Muscle layer of colon (tissue), 2 donors: ENCODE measurements around the gene DBI.
"Not testable (repeated sequence)": the region's sequence is repeated elsewhere in the genome, so short reads cannot be mapped to it uniquely, and the experiment has no call there.

Experiments used
- H3K27ac ChIP-seq: one replicate; pipeline ENCODE4 v1.7.0; 2013; ENCODE audit warnings: low read depth, mild to moderate bottlenecking, low read length, moderate library complexity
- H3K27me3 ChIP-seq, 2 donors: one replicate each; pipeline ENCODE4 v1.7.0; 2013; ENCODE audit warnings: low read length in 2 of 2, mild to moderate bottlenecking in 2 of 2; ENCODE audit not compliant: insufficient read depth in 2 of 2, control insufficient read depth in 1 of 2
- H3K36me3 ChIP-seq: one replicate; pipeline ENCODE4 v1.7.0; 2013; ENCODE audit warnings: mild to moderate bottlenecking, low read length; ENCODE audit not compliant: insufficient read depth
- H3K4me1 ChIP-seq: one replicate; pipeline ENCODE4 v1.7.0; 2013; ENCODE audit warnings: mild to moderate bottlenecking, low read length; ENCODE audit not compliant: insufficient read depth
- H3K4me3 ChIP-seq, 2 donors: one replicate each; pipeline ENCODE4 v1.7.0; 2013; ENCODE audit warnings: low read length in 2 of 2, low read depth in 1 of 2, mild to moderate bottlenecking in 1 of 2, moderate library complexity in 1 of 2
- H3K9ac ChIP-seq: one replicate; pipeline ENCODE4 v1.7.0; 2013; ENCODE audit warnings: low read length
- H3K9me3 ChIP-seq: one replicate; pipeline ENCODE4 v1.7.0; 2013; ENCODE audit warnings: mild to moderate bottlenecking, low read length
- donor health status: abdominal sarcoma.
- donor health status: Adenocarcinoma of cecum.

Gene DBI

DNA sequence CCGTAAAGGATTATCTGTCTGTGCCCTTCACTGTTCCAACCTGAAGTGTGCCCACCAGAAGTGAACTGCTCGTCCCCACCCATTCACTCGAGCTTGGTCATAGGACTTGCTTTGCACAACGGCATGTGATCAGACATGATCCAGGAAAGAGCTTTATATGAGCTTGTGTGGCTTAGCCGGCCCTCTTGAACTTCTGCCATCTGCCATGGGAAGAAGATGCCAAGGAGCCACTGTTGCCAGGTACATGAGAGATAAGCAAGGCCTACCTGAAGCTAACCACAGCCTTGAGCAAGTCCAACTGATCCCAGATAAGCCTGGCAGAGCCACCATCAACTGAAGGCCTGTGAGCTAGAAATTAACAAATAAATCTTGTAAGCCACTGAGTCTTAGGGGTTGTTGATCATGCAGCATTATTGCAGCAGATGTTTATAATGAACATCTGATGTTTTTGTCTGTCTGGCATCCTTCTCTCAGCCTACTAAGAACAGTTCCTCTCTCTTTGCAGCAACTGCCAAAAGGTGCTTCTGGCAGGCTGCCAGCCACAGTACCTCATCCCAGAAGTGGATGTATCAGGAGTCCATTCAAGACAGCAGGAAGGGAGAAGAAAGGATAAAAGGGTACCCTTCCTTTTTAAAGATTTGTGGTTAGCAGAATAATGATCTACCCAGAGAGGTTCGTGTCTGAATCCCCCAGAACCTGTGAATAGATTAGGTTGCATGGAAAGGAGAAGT is 16.8 kb downstream of the DBI start:
- no peak overlapping the region for H3K9ac ChIP-seq
- no peaks in the 10 kb centered on the region for H3K9me3 ChIP-seq
- no peaks in the 10 kb centered on the region for H3K36me3 ChIP-seq
- no peaks in the 10 kb centered on the region for H3K4me1 ChIP-seq
- H3K27me3 ChIP-seq: no peaks in the 10 kb centered on the region
- H3K27ac ChIP-seq: no peak overlapping the region
- H3K4me3 ChIP-seq: no peak overlapping the region

GRCh38 chr2:119384971-119385370 is 18.2 kb downstream of the DBI start:
- peaks cover 8% of the 10 kb centered on the region for H3K4me1 ChIP-seq
- H3K36me3 ChIP-seq: no peaks in the 10 kb centered on the region
- H3K27ac ChIP-seq: no peak overlapping the region
- H3K9me3 ChIP-seq: no peaks in the 10 kb centered on the region
- no peak overlapping the region for H3K9ac ChIP-seq
- no peak overlapping the region for H3K4me3 ChIP-seq
- H3K27me3 ChIP-seq: no peaks in the 10 kb centered on the region

DNA sequence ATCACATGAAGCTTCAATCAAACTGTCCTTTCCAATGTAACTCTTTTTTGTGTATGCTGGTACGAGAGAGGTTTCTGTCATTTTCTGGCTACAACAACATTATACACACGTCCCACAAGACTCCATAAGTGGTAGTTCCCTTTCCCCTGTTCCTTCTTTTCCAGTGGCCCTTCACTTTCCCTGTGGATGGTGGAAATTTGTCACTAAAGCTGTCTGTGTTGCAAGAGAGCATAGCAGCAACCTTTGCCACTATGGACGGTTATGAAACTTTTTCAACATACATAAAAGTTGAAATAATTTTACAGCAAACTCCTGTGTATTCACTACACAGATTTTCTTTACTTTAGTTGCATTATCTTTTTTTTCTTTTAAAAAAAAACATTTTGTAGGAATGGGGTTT is 18.7 kb downstream of the DBI start:
- Histone ChIP-seq H3K9ac (no peak overlapping the region), H3K27me3 (no peaks in the 10 kb centered on the region), H3K36me3 (no peaks in the 10 kb centered on the region), H3K4me1 (peaks cover 8% of the 10 kb centered on the region), H3K9me3 (no peaks in the 10 kb centered on the region), H3K27ac (no peak overlapping the region), H3K4me3 (no peak overlapping the region)

GRCh38 chr2:119387381-119388129 is 20.8 kb downstream of the DBI start:
- H3K27ac ChIP-seq: no peak overlapping the region
- no peak overlapping the region for H3K4me3 ChIP-seq
- H3K4me1 ChIP-seq: peaks cover 8% of the 10 kb centered on the region
- H3K27me3 ChIP-seq: no peaks in the 10 kb centered on the region
- no peaks in the 10 kb centered on the region for H3K36me3 ChIP-seq
- H3K9me3 ChIP-seq: no peaks in the 10 kb centered on the region
- H3K9ac ChIP-seq: no peak overlapping the region

- Histone ChIP-seq H3K9me3 (no peaks in the 10 kb centered on the region), H3K9ac (no peak overlapping the region), H3K36me3 (no peaks in the 10 kb centered on the region), H3K4me3 (no peak overlapping the region), H3K4me1 (peaks cover 8% of the 10 kb centered on the region), H3K27ac (no peak overlapping the region), H3K27me3 (no peaks in the 10 kb centered on the region)
Measured at GRCh38 chr2:119389615-119390306, 23.0 kb downstream of the DBI start.

- Histone ChIP-seq H3K27me3 (no peaks in the 10 kb centered on the region), H3K4me1 (peaks cover 6% of the 10 kb centered on the region), H3K9ac (no peak overlapping the region), H3K4me3 (no peak overlapping the region), H3K36me3 (no peaks in the 10 kb centered on the region), H3K9me3 (no peaks in the 10 kb centered on the region), H3K27ac (no peak overlapping the region)
Measured at GRCh38 chr2:119393971-119394748, 27.4 kb downstream of the DBI start.

DNA sequence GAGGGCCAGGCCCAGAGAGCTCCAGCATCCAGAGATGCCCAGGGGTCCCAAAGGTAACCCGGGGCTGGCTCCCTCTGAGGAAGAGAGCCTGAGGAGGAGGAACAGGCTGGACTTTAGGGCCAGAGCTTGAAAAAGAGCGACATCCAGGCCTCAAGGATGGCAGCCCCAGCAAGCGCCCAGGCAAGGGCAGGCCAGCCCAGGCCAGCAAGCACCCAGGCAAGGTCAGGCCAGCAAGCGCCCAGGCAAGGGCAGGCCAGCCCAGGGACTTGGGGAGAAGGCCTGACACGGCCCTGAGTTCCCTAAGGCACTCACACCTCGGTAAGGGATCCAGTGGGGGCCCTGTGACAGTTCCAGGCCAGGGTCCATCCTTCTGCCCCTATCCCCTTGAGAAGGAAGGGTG is 30.4 kb downstream of the DBI start:
- H3K9me3 ChIP-seq: no peaks in the 10 kb centered on the region
- no peaks in the 10 kb centered on the region for H3K27me3 ChIP-seq

DNA sequence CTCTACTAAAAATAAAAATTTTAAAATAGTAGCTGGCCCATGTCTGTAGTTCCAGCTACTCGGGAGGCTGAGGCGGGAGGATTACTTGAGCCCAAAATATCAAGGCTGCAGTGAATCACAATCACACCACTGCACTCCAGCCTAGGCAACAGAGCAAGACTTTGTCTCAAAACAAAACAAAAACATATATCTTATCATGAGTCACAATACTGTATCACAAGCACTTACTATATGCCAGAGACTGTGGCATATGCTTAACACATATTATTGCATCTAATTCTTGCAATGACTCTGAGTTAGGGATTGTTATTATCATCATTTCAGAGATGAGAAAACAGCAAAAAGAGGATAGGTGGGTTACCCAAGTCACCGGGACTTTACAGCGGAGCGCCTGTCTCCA is 35.3 kb downstream of the DBI start:
- H3K27ac ChIP-seq: no peak overlapping the region
- H3K27me3 ChIP-seq: no peaks in the 10 kb centered on the region
- no peaks in the 10 kb centered on the region for H3K4me1 ChIP-seq
- H3K9me3 ChIP-seq: no peaks in the 10 kb centered on the region
- H3K4me3 ChIP-seq: no peak overlapping the region
- H3K36me3 ChIP-seq: no peaks in the 10 kb centered on the region
- H3K9ac ChIP-seq: no peak overlapping the region

More for the DNA sequence above, 30.4 kb downstream of the DBI start:
- Histone ChIP-seq H3K4me3 (no peak overlapping the region), H3K4me1 (no peaks in the 10 kb centered on the region), H3K36me3 (no peaks in the 10 kb centered on the region), H3K9ac (no peak overlapping the region), H3K27ac (no peak overlapping the region)

GRCh38 chr2:119402645-119403560 is 36.1 kb downstream of the DBI start:
- H3K36me3 ChIP-seq: no peaks in the 10 kb centered on the region
- H3K27me3 ChIP-seq: no peaks in the 10 kb centered on the region
- H3K9me3 ChIP-seq: no peaks in the 10 kb centered on the region
- H3K27ac ChIP-seq: no peak overlapping the region
- no peaks in the 10 kb centered on the region for H3K4me1 ChIP-seq
- H3K4me3 ChIP-seq: no peak overlapping the region
- no peak overlapping the region for H3K9ac ChIP-seq

- not testable (repeated sequence) for H3K4me3 ChIP-seq, H3K27me3 ChIP-seq, H3K9ac ChIP-seq, H3K36me3 ChIP-seq, H3K4me1 ChIP-seq, H3K27ac ChIP-seq, H3K9me3 ChIP-seq
Measured at GRCh38 chr2:119403618-119404017, 36.8 kb downstream of the DBI start.
